Measurements from ENCODE around the gene TMEM87B.
A peak's percentile ranks its signal among the peaks of the same experiment; 100 is the strongest.

The TMEM87B gene
- 41.8 to 75.7 reads per million in 2 donors for total RNA-seq

DNA sequence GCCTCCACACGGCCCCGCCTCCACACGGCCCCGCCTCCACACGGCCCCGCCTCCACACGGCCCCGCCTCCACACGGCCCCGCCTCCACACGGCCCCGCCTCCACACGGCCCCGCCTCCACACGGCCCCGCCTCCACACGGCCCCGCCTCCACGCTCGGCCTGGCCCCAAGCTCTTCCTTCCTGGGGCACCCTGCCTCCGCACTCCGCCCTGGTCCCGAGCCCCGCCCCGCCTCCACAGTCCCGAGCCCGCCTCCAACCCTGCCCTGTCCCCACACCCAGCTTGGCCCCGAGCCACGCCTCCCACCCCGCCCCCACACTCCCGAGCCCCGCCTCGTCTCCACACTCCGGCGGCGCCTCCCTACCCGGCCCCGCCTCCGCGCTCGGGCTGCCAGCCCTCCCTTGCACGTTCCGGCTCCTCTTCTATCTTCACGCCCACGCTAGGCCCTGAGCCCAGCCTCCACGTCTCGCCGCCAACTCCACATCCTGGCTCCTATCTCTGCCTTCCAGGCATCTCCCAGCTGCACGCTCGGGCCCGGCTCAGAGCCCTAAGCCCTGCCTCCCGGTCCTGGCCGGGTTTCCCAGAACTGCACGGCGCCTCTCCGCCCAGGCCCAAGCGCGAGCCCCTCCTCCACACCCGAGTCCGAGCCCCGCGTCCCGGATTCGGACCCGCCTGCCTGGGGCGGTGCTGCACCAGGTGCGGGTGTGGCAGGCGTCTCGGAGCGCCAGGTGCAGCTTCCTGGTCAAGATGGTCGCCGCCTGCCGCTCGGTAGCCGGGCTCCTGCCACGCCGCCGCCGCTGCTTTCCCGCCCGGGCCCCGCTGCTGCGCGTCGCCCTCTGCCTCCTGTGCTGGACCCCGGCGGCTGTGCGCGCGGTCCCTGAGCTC, at the start of gene TMEM87B:
TSS of gene TMEM87B (plus strand) at position 423 of the 883 bp plus-strand sequence. CDS start at position 746, 323 bp downstream.
- peak; percentile 99 for DNase-seq

DNA sequence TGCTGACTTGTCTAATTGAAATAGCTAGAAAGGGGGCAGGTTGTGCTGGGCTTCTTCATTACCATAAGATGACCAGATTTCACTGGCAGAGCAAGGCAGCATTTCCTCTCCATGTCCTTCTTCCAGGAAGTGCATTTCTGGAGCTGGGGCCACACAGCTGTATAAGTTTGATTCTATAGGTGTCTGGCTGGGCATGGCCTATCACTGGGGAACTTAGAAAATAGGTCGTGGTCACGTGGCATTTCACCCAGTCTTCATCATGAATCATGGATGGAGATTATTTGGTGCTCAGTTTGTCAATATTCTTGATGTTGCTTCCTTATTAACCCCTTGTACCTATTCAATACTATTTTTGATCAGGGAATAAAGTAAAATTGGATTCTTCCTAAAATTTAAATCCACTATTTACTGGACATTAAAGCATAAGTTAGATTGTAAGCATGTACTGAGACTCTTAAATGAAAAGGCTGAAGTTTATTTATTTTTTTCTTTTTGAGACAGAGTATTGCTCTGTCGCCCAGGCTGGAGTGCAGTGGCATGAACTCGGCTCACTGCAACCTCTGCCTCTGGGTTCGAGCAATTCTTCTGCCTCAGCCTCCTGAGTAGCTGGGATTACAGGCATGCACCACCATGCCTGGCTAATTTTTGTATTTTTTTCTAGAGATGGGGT, 49.5 kb upstream of the TMEM87B start:
- DNase-seq, result no peak

GRCh38 chr2:112006076-112006410, 49.0 kb upstream of the TMEM87B start:
- no peak for DNase-seq

DNA sequence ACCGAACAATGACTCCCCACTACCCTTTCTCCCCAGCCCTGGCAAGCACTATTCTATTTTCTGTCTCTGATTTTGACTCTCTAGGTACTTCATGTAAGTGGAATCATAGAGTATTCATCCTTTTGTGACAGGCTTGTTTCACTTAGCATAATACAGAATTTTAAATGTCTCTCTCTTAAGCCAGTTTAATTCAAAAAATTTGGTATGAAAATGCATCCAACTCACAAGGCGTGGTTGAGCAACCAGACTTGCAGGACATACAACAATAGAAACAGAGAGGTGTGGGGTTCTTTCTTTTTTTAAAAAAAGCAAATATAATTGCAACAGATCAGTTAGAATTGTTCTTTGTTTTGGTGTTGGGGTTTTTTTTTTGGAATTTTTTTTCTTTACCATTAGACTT, 47.6 kb upstream of the TMEM87B start:
- DNase-seq, result no peak

- DNase-seq, result no peak
These were observed 46.1 kb upstream of the TMEM87B start for GRCh38 chr2:112008910-112009485.

GRCh38 chr2:112010751-112011150, 44.3 kb upstream of the TMEM87B start:
- no peak for DNase-seq

DNA sequence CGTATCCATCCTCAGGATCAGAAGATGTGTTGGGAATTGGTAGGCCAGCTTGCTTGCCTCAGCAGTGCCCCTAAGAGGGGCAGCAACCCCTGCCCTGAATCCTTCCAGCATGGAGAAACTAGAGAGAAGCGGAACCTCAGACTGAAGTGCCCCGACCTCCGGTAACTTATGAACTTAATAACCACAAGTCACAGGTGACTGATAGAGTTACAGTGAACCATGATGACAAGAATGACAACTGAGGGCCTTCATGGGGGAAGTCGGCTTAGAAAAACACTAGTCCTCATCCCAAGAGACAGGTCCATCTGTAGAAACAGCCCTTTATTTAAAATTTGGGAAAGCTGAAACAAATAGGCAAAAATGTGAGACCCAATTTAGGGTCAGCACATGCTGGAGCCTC, 42.5 kb upstream of the TMEM87B start:
- no peak for DNase-seq

DNA sequence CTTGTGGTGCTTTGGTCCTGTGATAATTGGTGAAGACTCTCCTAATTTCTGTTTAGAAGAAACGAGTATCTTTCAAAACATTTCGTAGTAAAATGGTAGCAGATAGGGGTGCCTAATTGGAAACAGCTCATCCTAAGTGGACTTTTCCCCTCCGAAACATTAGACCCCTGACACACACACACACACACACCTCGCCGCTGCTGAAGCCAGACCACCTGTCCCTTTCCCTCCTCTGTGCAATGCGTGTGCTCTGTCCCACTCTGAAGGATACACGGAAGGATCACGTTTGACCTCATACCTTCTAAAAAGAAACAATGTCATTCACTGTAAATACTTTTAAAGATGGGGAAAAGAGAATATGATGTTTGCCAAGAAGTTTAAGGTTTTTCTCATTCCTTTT, 36.2 kb upstream of the TMEM87B start:
- DNase-seq, result no peak

DNA sequence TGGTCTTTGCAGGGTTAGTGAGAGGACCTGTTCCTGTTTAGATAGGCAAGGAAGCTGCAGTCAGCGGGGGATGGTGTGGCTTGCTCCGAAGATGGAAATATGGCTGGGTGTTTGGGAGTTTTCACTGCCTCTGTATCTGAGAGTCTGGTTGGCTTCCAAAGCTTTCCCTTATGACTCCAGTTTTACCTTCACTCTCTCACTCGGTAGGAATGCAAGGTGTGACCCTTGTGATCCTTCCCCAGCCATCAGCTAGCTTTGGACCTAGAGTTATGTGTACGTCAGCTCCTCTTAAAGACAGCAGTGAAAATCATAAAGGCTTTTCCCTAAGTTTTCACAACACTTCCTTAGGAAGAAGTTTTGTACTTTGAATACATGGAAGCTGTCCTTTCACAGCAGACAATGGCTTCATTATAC, 35.5 kb upstream of the TMEM87B start:
- DNase-seq, result no peak

- DNase-seq, result no peak
These were observed 34.5 kb upstream of the TMEM87B start for GRCh38 chr2:112020561-112020960.

GRCh38 chr2:112021290-112021689, 33.8 kb upstream of the TMEM87B start:
- no peak for DNase-seq

DNA sequence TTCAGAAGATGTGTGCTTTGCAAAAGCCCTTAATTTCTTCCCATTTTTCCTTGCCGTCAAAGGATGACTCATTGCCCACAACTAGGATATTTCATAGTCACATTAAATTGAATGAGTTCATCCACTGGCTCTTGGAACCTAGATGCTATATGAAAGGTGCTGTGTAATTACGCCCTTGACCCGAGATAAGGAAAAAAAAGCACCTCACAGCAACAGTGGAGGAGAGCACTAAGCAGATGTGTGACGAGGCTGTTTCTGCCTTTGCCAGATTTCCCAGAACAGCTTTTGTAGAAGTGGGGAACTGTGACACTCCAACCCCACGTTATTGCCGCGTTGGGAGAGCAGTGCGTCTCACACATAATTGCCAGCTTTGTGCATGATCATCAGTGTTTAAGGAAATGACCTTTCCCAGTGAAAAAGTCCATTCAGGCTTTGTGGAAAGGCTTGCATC, 33.3 kb upstream of the TMEM87B start:
- DNase-seq, result no peak

GRCh38 chr2:112023707-112024106, 31.4 kb upstream of the TMEM87B start:
- DNase-seq, result no peak

GRCh38 chr2:112024231-112024630, 30.8 kb upstream of the TMEM87B start:
- DNase-seq, result no peak

- no peak for DNase-seq
These were observed 30.1 kb upstream of the TMEM87B start for GRCh38 chr2:112024896-112025491.

DNA sequence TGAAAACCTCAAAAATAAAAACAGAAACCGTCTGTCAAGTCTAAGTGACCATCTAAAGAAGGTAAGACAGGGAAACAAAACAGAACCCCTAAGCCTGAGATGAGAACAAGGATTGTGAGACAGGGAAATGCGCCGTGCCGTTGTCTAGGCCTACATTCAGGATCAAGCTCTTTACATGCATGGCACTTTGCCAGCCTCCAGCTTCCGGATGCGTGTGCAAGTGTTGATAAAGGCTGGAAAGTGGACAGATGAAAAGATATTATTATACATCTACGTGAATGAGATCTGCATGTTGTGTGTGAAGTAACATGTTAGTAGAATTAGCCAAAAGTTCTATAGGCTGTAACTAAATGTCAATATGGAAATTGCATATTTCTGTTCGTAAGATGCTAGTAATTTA, 28.6 kb upstream of the TMEM87B start:
- DNase-seq, result no peak

- DNase-seq, result no peak
These were observed 27.3 kb upstream of the TMEM87B start for GRCh38 chr2:112027767-112028166.

- no peak for DNase-seq
These were observed 25.9 kb upstream of the TMEM87B start for GRCh38 chr2:112029164-112029563.

DNA sequence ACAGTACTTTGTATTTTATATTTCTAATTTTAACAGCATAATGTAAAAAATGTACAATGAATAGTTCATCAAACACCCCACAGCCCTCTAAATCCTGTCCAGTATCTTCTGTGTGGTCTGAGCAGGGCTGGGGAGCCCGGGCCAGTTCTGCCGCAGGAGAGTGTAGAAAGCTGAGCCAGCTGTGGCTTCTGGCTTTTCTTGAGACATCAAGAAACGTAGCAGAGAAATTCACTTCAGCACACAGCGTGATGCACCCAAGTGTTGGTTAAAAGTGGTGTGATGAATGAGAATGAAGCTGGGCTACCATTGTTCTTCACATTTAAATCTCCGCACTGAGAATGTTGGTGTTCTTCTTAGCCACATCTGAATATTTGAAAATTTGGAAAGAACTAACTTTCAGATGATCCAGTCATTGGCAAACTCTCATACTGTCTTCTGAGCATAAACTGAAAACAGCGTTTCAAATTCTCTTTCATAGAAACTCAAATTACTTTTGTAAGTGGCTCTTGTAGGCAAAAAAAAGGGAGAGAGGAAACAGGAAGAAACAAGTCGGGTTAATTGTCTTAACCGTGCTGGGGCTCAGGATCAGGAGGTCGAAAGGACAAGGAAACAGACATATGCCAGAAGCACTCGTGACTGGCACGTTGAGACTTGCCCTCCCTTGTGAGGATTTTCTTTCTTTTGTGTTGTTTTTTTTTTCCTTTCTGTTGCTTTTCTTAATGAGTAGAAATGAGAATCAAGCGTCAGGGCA, 23.4 kb upstream of the TMEM87B start:
- no peak for DNase-seq

DNA sequence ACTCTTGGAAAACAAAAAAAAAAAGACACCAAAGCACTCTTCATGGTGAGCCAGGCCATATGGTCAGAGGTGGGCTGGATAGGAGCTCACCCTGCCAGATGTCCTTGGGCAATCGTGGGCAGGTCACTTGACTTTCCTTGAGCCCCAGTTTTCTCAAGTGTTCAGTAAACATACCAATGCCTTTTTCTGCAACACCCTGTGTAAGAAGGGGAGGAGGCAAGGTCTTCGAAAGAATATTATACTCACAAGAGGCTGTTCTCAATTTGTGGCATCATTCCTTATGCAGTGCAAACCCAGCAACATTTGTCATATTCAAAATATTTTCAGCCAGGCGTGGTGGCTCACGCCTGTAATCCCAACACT, 22.9 kb upstream of the TMEM87B start:
- DNase-seq, result no peak

DNA sequence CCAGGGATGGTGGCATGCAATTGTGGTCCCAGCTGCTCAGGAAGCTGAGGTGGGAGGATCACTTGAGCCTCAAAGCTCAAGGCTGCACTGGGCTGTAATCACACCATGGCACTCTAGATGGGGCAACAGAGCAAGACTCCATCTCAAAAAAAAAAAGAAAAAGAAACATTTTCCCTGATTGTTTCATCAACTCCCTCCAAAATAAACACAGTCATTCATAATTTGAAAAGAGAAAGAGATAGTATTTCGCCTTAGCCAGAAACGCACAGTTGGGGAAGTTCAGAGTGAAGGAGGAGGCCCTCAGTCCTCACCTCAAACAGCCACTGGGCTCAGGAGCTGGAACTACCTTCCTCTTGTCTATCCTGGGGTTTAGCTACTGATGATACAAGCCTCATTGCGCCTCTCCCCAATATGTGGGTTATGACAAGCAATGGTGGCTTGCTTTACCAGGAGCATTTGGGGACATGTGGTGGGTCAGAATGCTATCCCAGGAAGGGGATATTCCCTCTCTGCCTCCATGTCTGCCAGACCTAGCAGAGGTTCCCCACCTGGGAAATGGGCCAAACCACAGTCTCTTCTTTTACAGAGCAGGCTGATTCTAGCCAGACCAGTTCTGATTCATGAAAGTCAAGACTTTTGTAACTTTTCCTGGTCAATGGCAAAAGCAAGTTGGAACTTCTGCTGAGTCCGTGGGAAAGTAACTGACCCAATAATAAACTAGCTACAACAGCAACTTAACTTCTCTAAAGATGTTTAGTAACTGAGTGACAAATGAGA, 22.2 kb upstream of the TMEM87B start:
- DNase-seq, result no peak

DNA sequence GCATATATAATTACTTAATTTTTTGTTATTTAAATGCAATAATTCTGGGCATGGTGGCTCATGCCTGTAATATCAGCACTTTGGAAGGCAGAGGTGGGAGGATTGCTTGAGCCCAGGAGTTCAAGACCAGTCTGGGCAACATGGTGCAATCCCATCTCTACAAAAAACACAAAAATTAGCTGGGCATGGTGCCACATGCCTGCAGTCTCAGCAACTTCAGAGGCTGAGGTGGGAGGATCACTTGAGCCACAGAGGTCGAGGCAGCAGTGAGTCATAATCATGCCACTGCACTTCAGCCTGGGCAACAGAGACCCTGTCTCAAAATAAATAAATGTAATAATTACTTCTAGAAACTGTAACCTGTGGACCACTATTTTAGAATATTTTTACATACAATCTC, 21.5 kb upstream of the TMEM87B start:
- DNase-seq, result no peak

Measured in T-helper 9 cell (primary cell).